ENCODE measurements around the gene DMRTB1.

GRCh38 chr1:53477651-53478501, 18.7 kb downstream of the DMRTB1 start:
- TF ChIP-seq POLR2A (IDR thresholded peaks at IDR 0.05) (no peak), CTCF (IDR thresholded peaks at IDR 0.05) (no peak)

Data from testis (tissue), 2 donors.